Measurements from ENCODE around the gene PPDPF.

The PPDPF gene

GRCh38 chr20:63494084-63494419, 26.5 kb upstream of the PPDPF start:
- Histone ChIP-seq H3K4me1 (peaks cover 3% of the 10 kb centered on the region), H3K79me2 (no peaks in the 10 kb centered on the region), H3K36me3 (ENCODE audit: control insufficient read depth, insufficient read depth, low read length) (no peaks in the 10 kb centered on the region), H3K9me3 (ENCODE audit: control insufficient read depth, low read length) (no peaks in the 10 kb centered on the region), H2AFZ (no peak overlapping the region), H3K27me3 (ENCODE audit: control insufficient read depth, insufficient read depth, low read length) (no peaks in the 10 kb centered on the region), H3K9ac (no peak overlapping the region), H3K4me2 (ENCODE audit: low read length) (no peak overlapping the region), H3K4me3 (ENCODE audit: low read depth, low read length) (no peak overlapping the region), H3K27ac (no peak overlapping the region)
- TF ChIP-seq CTCF (IDR thresholded peaks at IDR 0.05), result no peak

- Histone ChIP-seq H3K4me1 (peaks cover 3% of the 10 kb centered on the region), H2AFZ (no peak overlapping the region), H3K9ac (no peak overlapping the region), H3K4me2 (ENCODE audit: low read length) (no peak overlapping the region), H3K79me2 (no peaks in the 10 kb centered on the region), H3K36me3 (ENCODE audit: control insufficient read depth, insufficient read depth, low read length) (no peaks in the 10 kb centered on the region), H3K4me3 (ENCODE audit: low read depth, low read length) (no peak overlapping the region), H3K27ac (no peak overlapping the region), H3K9me3 (ENCODE audit: control insufficient read depth, low read length) (no peaks in the 10 kb centered on the region), H3K27me3 (ENCODE audit: control insufficient read depth, insufficient read depth, low read length) (no peaks in the 10 kb centered on the region)
- TF ChIP-seq CTCF (IDR thresholded peaks at IDR 0.05), result no peak
Measured at GRCh38 chr20:63494420-63495166, 26.0 kb upstream of the PPDPF start.

- no peak for TF ChIP-seq CTCF (IDR thresholded peaks at IDR 0.05)
- Histone ChIP-seq H3K9me3 (ENCODE audit: control insufficient read depth, low read length) (no peaks in the 10 kb centered on the region), H3K4me3 (ENCODE audit: low read depth, low read length) (no peak overlapping the region), H3K79me2 (no peaks in the 10 kb centered on the region), H3K4me2 (ENCODE audit: low read length) (no peak overlapping the region), H3K36me3 (ENCODE audit: control insufficient read depth, insufficient read depth, low read length) (no peaks in the 10 kb centered on the region), H3K4me1 (peaks cover 3% of the 10 kb centered on the region), H3K27me3 (ENCODE audit: control insufficient read depth, insufficient read depth, low read length) (no peaks in the 10 kb centered on the region), H2AFZ (no peak overlapping the region), H3K27ac (no peak overlapping the region), H3K9ac (no peak overlapping the region)
Measured at GRCh38 chr20:63495167-63495720, 25.3 kb upstream of the PPDPF start.

GRCh38 chr20:63495741-63496595, 24.6 kb upstream of the PPDPF start:
- peak overlapping the region; percentile 68 for H2AFZ ChIP-seq
- no peaks in the 10 kb centered on the region for H3K79me2 ChIP-seq
- no peak overlapping the region for H3K9ac ChIP-seq
- peak overlapping the region; percentile 12 for H3K4me2 ChIP-seq (ENCODE audit: low read length)
- TF ChIP-seq CTCF (IDR thresholded peaks at IDR 0.05), result peak; percentile 95
- H3K4me1 ChIP-seq, result peaks cover 3% of the 10 kb centered on the region
- no peaks in the 10 kb centered on the region for H3K27me3 ChIP-seq (ENCODE audit: control insufficient read depth, insufficient read depth, low read length)
- H3K27ac ChIP-seq, result no peak overlapping the region
- no peaks in the 10 kb centered on the region for H3K9me3 ChIP-seq (ENCODE audit: control insufficient read depth, low read length)
- H3K36me3 ChIP-seq (ENCODE audit: control insufficient read depth, insufficient read depth, low read length), result no peaks in the 10 kb centered on the region
- no peak overlapping the region for H3K4me3 ChIP-seq (ENCODE audit: low read depth, low read length)
